A549 treated with GW870086 at 1 μM for 4 hours (cell line): ENCODE measurements around the gene SLC22A5. TPM values are rescaled to one million over a fixed set of nuclear protein-coding genes. Genes with fewer than 3 reads are reported as not detected.

Experiments used
- total RNA-seq: library from RNA; stranded (reverse); fragments of 200-300 nt; extraction: Qiagen RNA extraction; gene quantifications from 5 replicates; pipeline ENCODE4 v1.2.3, GENCODE V29; 2022; ENCODE audit warnings: low read depth

SLC22A5 gene
- 34.7 to 41.1 TPM (median 36.8 TPM) in 5 replicates for total RNA-seq

DNA sequence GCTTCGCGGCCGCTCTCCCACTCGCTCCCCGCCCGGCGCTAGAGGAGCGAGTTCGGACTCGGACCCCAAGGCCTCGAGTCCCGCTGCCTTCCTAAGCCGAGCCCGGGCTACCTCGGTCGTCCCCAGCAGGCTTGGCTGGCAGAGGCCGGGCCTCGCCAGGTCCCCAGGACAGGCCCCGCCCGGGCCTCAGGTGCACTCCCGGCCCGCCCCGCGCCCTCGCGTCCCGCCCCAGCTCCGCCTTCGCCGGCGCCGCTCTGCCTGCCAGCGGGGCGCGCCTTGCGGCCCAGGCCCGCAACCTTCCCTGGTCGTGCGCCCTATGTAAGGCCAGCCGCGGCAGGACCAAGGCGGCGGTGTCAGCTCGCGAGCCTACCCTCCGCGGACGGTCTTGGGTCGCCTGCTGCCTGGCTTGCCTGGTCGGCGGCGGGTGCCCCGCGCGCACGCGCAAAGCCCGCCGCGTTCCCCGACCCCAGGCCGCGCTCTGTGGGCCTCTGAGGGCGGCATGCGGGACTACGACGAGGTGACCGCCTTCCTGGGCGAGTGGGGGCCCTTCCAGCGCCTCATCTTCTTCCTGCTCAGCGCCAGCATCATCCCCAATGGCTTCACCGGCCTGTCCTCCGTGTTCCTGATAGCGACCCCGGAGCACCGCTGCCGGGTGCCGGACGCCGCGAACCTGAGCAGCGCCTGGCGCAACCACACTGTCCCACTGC is at the start of gene SLC22A5:
Gene SLC22A5, plus strand, starts transcription at position 237 of the 707 bp plus-strand sequence. Its CDS starts 263 bp downstream, at position 500.

Other genes starting within 250 kb of the SLC22A5 start
- gene P4HA2, start 141.9 kb upstream of the SLC22A5 start, total RNA-seq: 44.8 to 51.8 TPM (median 50.6 TPM) in 5 replicates
- gene PDLIM4, start 112.0 kb upstream of the SLC22A5 start, total RNA-seq: 0.57 to 2.0 TPM (median 0.79 TPM) in 5 replicates
- 3.5 to 6.1 TPM (median 5.1 TPM) in 5 replicates for gene SLC22A4, start 75.3 kb upstream of the SLC22A5 start, total RNA-seq
- 29.4 to 35.9 TPM (median 33.7 TPM) in 5 replicates for gene IRF1, start 121.1 kb downstream of the SLC22A5 start, total RNA-seq
- gene IL5, start 173.8 kb downstream of the SLC22A5 start, total RNA-seq: not detected in 5 replicates
- 25.8 to 34.4 TPM (median 29.9 TPM) in 5 replicates for gene RAD50, start 187.3 kb downstream of the SLC22A5 start, total RNA-seq